ENCODE measurements around the gene ABCD1.
"Not testable (repeated sequence)": the region's sequence is repeated elsewhere in the genome, so short reads cannot be mapped to it uniquely, and the experiment has no call there.

ABCD1 gene

GRCh38 chrX:153696100-153696499, 28.6 kb upstream of the ABCD1 start:
- no peak for DNase-seq (ENCODE audit: low read depth)
- no peak for TF ChIP-seq CTCF (conservative IDR thresholded peaks at IDR 0.05; ENCODE audit: control insufficient read depth, insufficient read depth, low read depth, low read length)
- H3K4me3 ChIP-seq (ENCODE audit: control insufficient read depth, low read depth, low read length), result no peak overlapping the region

GRCh38 chrX:153696538-153696937, 28.1 kb upstream of the ABCD1 start:
- H3K4me3 ChIP-seq (ENCODE audit: control insufficient read depth, low read depth, low read length); DNase-seq (ENCODE audit: low read depth): not testable (repeated sequence)

- not testable (repeated sequence) for DNase-seq (ENCODE audit: low read depth); H3K4me3 ChIP-seq (ENCODE audit: control insufficient read depth, low read depth, low read length)
Measured at GRCh38 chrX:153696986-153697722, 27.5 kb upstream of the ABCD1 start.

GRCh38 chrX:153697924-153698865, 26.5 kb upstream of the ABCD1 start:
- TF ChIP-seq CTCF (conservative IDR thresholded peaks at IDR 0.05; ENCODE audit: control insufficient read depth, insufficient read depth, low read depth, low read length), result no peak
- H3K4me3 ChIP-seq (ENCODE audit: control insufficient read depth, low read depth, low read length), result no peak overlapping the region
- DNase-seq (ENCODE audit: low read depth), result no peak

GRCh38 chrX:153699210-153699783, 25.4 kb upstream of the ABCD1 start:
- not testable (repeated sequence) for DNase-seq (ENCODE audit: low read depth); H3K4me3 ChIP-seq (ENCODE audit: control insufficient read depth, low read depth, low read length)

GRCh38 chrX:153699784-153700371, 24.8 kb upstream of the ABCD1 start:
- not testable (repeated sequence) for DNase-seq (ENCODE audit: low read depth)

GRCh38 chrX:153700376-153700945, 24.2 kb upstream of the ABCD1 start:
- no peak for TF ChIP-seq CTCF (conservative IDR thresholded peaks at IDR 0.05; ENCODE audit: control insufficient read depth, insufficient read depth, low read depth, low read length)
- DNase-seq (ENCODE audit: low read depth), result no peak
- H3K4me3 ChIP-seq (ENCODE audit: control insufficient read depth, low read depth, low read length), result no peak overlapping the region

More at GRCh38 chrX:153699784-153700371, 24.8 kb upstream of the ABCD1 start:
- not testable (repeated sequence) for H3K4me3 ChIP-seq (ENCODE audit: control insufficient read depth, low read depth, low read length)

GRCh38 chrX:153700967-153701366, 23.7 kb upstream of the ABCD1 start:
- no peak for DNase-seq (ENCODE audit: low read depth)
- H3K4me3 ChIP-seq (ENCODE audit: control insufficient read depth, low read depth, low read length), result no peak overlapping the region
- TF ChIP-seq CTCF (conservative IDR thresholded peaks at IDR 0.05; ENCODE audit: control insufficient read depth, insufficient read depth, low read depth, low read length), result no peak

Data from fibroblast of mammary gland (primary cell).